ENCODE data around the gene CELF4. TPM values are rescaled to one million over a fixed set of nuclear protein-coding genes. Genes with fewer than 3 reads are reported as not detected.

The CELF4 gene
- total and polyA plus RNA-seq, 10 of the 15 experiments (the other 5 are each of a cell fraction or from before 2014, with no cell fraction given): 0.03 to 0.32 TPM; not detected in 8

DNA sequence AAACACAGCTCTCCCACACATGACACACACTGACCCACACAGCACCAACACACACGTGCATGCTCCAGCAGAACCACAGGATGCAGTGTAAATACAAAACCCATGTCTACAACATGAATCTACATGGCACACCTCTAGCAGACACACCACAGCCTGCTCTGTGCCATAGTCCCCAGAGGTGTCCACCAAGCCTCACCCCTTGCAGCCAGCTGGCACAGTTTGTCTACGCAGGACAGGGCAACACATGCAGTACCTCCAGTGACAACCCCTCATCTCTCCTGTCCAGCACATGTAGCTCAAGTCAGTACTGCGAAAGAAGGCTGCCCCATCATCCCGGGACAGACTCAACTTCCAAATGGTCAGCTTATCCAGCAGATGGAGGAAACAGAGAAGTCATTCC, 18.9 kb downstream of the CELF4 start:
- SMC1A ChIA-PET (ENCODE audit: uncharacterized antibody, unreplicated experiment): no interaction called here
- Histone ChIP-seq H3K4me2 (ENCODE audit: control insufficient read depth, insufficient read depth) (no peak overlapping the region), H4K20me1 (ENCODE audit: control insufficient read depth, insufficient read depth) (no peaks in the 10 kb centered on the region), H3K27me3 (replicated peaks in 1 of 2; ENCODE audit: control insufficient read depth in 2 of 2, insufficient read depth in 2 of 2, low read length in 1 of 2) (peaks cover 1 to 2% of the 10 kb centered on the region in 2 experiments; a peak in 3 of 4 replicates), H2AFZ (ENCODE audit: control insufficient read depth, low read depth, low read length) (no peak overlapping the region), H3K4me3 (no peak overlapping the region), H3K9me3 (replicated peaks; ENCODE audit: control insufficient read depth, insufficient read depth, low read length) (no peaks in the 10 kb centered on the region), H3K4me1 (ENCODE audit: control insufficient read depth, insufficient read depth, low read length) (no peaks in the 10 kb centered on the region), H3K9ac (ENCODE audit: control insufficient read depth, insufficient read depth, low read length) (no peak overlapping the region), H3K79me2 (ENCODE audit: control insufficient read depth, insufficient read depth, low read length) (no peaks in the 10 kb centered on the region), H3K27ac (ENCODE audit: control insufficient read depth, insufficient read depth) (no peak overlapping the region), H3K36me3 (ENCODE audit: control insufficient read depth in 2 of 2, insufficient read depth in 2 of 2, low read length in 1 of 2) (no peaks in the 10 kb centered on the region)
- TF ChIP-seq JUNB (IDR thresholded peaks at IDR 0.05) (no peak), ZSCAN29 (IDR thresholded peaks at IDR 0.05) (no peak), WRNIP1 (IDR thresholded peaks at IDR 0.05; ENCODE audit: borderline replicate concordance, low read depth, low read length) (no peak), SUZ12 (IDR thresholded peaks at IDR 0.05; ENCODE audit: unreplicated experiment) (no peak), ATF3 (IDR thresholded peaks at IDR 0.05; ENCODE audit: borderline replicate concordance, extremely low read depth, low read depth, low read length) (no peak), PAX5 (IDR thresholded peaks at IDR 0.05; ENCODE audit: borderline replicate concordance, low read depth, low read length) (no peak), EGR1 (IDR thresholded peaks at IDR 0.05; ENCODE audit: borderline replicate concordance in 1 of 2, low read depth in 2 of 2, low read length in 2 of 2) (no peak), ZBTB11 (CRISPR knock-in tag; IDR thresholded peaks at IDR 0.05) (no peak), RFX5 (IDR thresholded peaks at IDR 0.05; ENCODE audit: low read depth, low read length) (no peak), STAT3 (IDR thresholded peaks at IDR 0.05; ENCODE audit: low read depth, low read length) (no peak), RAD21 (IDR thresholded peaks at IDR 0.05; ENCODE audit: insufficient read depth, low read depth, low read length) (no peak)
- TF ChIP-seq, protein P1, sequence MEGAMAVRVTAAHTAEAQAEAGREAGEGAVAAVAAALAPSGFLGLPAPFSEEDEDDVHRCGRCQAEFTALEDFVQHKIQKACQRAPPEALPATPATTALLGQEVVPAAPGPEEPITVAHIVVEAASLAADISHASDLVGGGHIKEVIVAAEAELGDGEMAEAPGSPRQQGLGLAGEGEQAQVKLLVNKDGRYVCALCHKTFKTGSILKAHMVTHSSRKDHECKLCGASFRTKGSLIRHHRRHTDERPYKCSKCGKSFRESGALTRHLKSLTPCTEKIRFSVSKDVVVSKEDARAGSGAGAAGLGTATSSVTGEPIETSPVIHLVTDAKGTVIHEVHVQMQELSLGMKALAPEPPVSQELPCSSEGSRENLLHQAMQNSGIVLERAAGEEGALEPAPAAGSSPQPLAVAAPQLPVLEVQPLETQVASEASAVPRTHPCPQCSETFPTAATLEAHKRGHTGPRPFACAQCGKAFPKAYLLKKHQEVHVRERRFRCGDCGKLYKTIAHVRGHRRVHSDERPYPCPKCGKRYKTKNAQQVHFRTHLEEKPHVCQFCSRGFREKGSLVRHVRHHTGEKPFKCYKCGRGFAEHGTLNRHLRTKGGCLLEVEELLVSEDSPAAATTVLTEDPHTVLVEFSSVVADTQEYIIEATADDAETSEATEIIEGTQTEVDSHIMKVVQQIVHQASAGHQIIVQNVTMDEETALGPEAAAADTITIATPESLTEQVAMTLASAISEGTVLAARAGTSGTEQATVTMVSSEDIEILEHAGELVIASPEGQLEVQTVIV (IDR thresholded peaks at IDR 0.05; ENCODE audit: borderline replicate concordance, partially characterized antibody): no peak
- POLR2A ChIA-PET: no interaction called here
- 28% methylated on average over 4 of the region's 4 CpGs for whole genome bisulfite sequencing (ENCODE audit: insufficient coverage, insufficient replicate concordance, low lambda C conversion rate, missing lambda C conversion rate)
- in situ Hi-C loops (cut with MboI): loop anchor here (25.0 kb wide), 1 partner anchor 609 kb away; no protein-coding TSS in a partner anchor
- FAIRE-seq (no peak), ATAC-seq (no peak), DNase-seq (ENCODE audit: low read depth, low spot score) (no peak)
- intact Hi-C loops (cut with micrococcal nuclease; ENCODE audit: unreplicated experiment): no loop called here
- RAD21 ChIA-PET (ENCODE audit: unreplicated experiment): no interaction called here
- CTCF ChIA-PET: no interaction called here
- BruUV-seq (replicated peaks): no TSS peak

Data from GM12878 (cell line).